ENCODE data around the gene HSPD1.

HSPD1 gene

GRCh38 chr2:197442857-197443256 is 56.8 kb downstream of the HSPD1 start:
- no peak for DNase-seq (ENCODE audit: low read depth in 2 of 3, low spot score in 1 of 3)

DNA sequence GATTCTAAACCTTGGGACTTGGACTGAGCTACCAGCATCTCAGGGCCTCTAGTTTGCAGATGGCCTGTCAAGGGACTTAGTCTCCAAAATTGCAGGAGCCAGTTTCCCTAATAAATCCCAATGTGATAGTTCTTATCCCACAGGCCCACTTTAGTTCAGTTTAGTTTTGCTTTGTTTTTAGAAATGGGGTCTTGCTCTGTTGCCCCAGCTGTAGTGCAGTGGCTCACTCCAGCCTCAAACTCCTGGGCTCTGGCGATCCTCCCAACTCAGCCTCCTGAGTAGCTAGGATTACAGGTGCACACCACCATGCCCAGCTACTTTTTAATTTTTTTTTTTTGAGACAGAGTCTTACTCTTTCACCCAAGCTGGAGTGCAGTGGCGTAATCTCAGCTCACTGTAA is 62.3 kb downstream of the HSPD1 start:
- DNase-seq (ENCODE audit: low read depth in 2 of 3, low spot score in 1 of 3), result no peak
